Gastrocnemius medialis (tissue), 4 donors: ENCODE results near the gene TMEM51. TPM values are rescaled to one million over a fixed set of nuclear protein-coding genes. Genes with fewer than 3 reads are reported as not detected.

ENCODE experiments used
- ATAC-seq, 2 donors: fragments of 150-250 bp; one replicate each; pipeline ENCODE4 v1.9.1; 2016
- DNase-seq, 2 donors: peaks; one replicate each; pipeline ENCODE4 v3.0.0-alpha.2; 2019
- H3K27ac ChIP-seq, 4 donors: fragments of 200-600 bp; sonication (generic); 1 replicate in 1 of 4; 2 replicates in 3 of 4; pipeline ENCODE4 v1.5.1; 2016 to 2018; ENCODE audit warnings: mild to moderate bottlenecking in 2 of 4, moderate library complexity in 1 of 4
- H3K27me3 ChIP-seq, 3 donors: fragments of 200-600 bp; sonication (generic) in 2 of 3; 1 replicate in 1 of 3; 2 replicates in 2 of 3; pipeline versions ENCODE4 v1.5.1 to v1.6.0; 2016 to 2019; ENCODE audit warnings: mild to moderate bottlenecking in 1 of 3, moderate library complexity in 1 of 3
- H3K36me3 ChIP-seq, 2 donors: fragments of 200-600 bp; sonication (generic) in 1 of 2; one replicate each; pipeline ENCODE4 v1.5.1; 2017 to 2018
- H3K4me1 ChIP-seq, 2 donors: fragments of 200-600 bp; sonication (generic) in 1 of 2; one replicate each; pipeline ENCODE4 v1.5.1; 2016 to 2017; ENCODE audit warnings: mild to moderate bottlenecking in 2 of 2
- H3K4me3 ChIP-seq, 4 donors: fragments of 200-600 bp; sonication (generic) in 3 of 4; 1 replicate in 1 of 4; 2 replicates in 3 of 4; pipeline ENCODE4 v1.5.1; 2016 to 2019; ENCODE audit warnings: mild to moderate bottlenecking in 2 of 4
- H3K9me3 ChIP-seq, 3 donors: fragments of 200-600 bp; sonication (generic) in 2 of 3; 1 replicate in 1 of 3; 2 replicates in 2 of 3; pipeline ENCODE4 v1.5.1; 2016 to 2019
- CTCF ChIP-seq, 5 experiments: fragments of 450-650 bp in 3 of 5; fragments of 200-600 bp in 2 of 5; sonication (generic) in 2 of 5; IDR thresholded peaks in 4 of 5; conservative IDR thresholded peaks in 1 of 5; 1 replicate in 4 of 5; 2 replicates in 1 of 5; pipeline ENCODE4 v1.5.1; 2016 to 2019; ENCODE audit warnings: antibody characterized with exemption in 5 of 5, mild to moderate bottlenecking in 3 of 5, moderate library complexity in 3 of 5
- POLR2A ChIP-seq, 2 donors: fragments of 450-650 bp; IDR thresholded peaks; one replicate each; pipeline ENCODE4 v1.6.1; 2017; ENCODE audit warnings: antibody characterized with exemption in 2 of 2, mild to moderate bottlenecking in 2 of 2, moderate library complexity in 2 of 2
- in situ Hi-C, 4 donors: fragments of 200-750 bp; cut with MboI; loops; one replicate each; pipeline versions ENCODE4 v1.15.0 to v1.8.0; 2017; ENCODE audit warnings: low sequenced_read_pairs in 4 of 4
- intact Hi-C: fragments of 100-400 bp; cut with DNase I; formaldehyde crosslinking; loops from one replicate; pipeline ENCODE4 v1.15.1; 2023; ENCODE audit warnings: low total_unique reads
- total RNA-seq, 4 donors: library from RNA; depleted of rRNA; stranded (reverse); fragments of >200 nt; gene quantifications; one replicate each; pipeline versions ENCODE4 v1.1.0 to v1.2.3, GENCODE V29; 2016

The TMEM51 gene
- total RNA-seq, 4 donors from 2014 or later, result 0.73 to 2.7 (median 1.8) TPM; not detected in 1

- DNase-seq, result no peak
- Histone ChIP-seq H3K27ac (no peak overlapping the region), H3K9me3 (no peaks in the 10 kb centered on the region), H3K4me3 (no peak overlapping the region), H3K27me3 (peaks cover 7 to 29% (median 22%) of the 10 kb centered on the region in 3 donors), H3K4me1 (peaks cover 0 to 14% of the 10 kb centered on the region in 2 donors), H3K36me3 (no peaks in the 10 kb centered on the region)
- intact Hi-C loops (loop anchor here (2.0 to 10.0 kb wide), 2 partner anchors 121 to 153 kb away; no protein-coding TSS in a partner anchor), in situ Hi-C loops (loop anchor here in 2 of 4 donors (5.0 to 10.0 kb wide), 2 partner anchors 120 to 123 kb away; no protein-coding TSS in a partner anchor)
- no peak for TF ChIP-seq POLR2A (IDR thresholded peaks at IDR 0.05)
- no peak for TF ChIP-seq CTCF (IDR thresholded peaks at IDR 0.05 in 4 of 5, conservative IDR thresholded peaks at IDR 0.05 in 1 of 5)
- no peak for ATAC-seq
These were observed 1.7 kb upstream of the TMEM51 start for GRCh38 chr1:15151871-15152270.

GRCh38 chr1:15152318-15153183 lies 996 bp upstream of the TMEM51 start:
- in situ Hi-C loops, result loop anchor here in 2 of 4 donors (5.0 to 10.0 kb wide), 2 partner anchors 120 to 122 kb away; no protein-coding TSS in a partner anchor
- peak in 4 of 5 experiments; percentile 22 to 49 (median 36) for TF ChIP-seq CTCF (IDR thresholded peaks at IDR 0.05 in 4 of 5, conservative IDR thresholded peaks at IDR 0.05 in 1 of 5)
- TF ChIP-seq POLR2A (IDR thresholded peaks at IDR 0.05), result peak in 1 of 2 donors; percentile 35
- no peaks in the 10 kb centered on the region for H3K9me3 ChIP-seq
- peak overlapping the region; percentile 56 to 60 (median 58) for H3K4me3 ChIP-seq
- H3K27ac ChIP-seq, result peak overlapping the region; percentile 33 to 51 (median 40)
- DNase-seq (peak; percentile 21 to 31), ATAC-seq (peak in 1 of 2 donors; percentile 30)
- peaks cover 7 to 29% (median 22%) of the 10 kb centered on the region in 3 donors for H3K27me3 ChIP-seq
- H3K36me3 ChIP-seq, result no peaks in the 10 kb centered on the region
- peaks cover 0 to 14% of the 10 kb centered on the region in 2 donors for H3K4me1 ChIP-seq
- intact Hi-C loops, result loop anchor here (2.0 to 10.0 kb wide), 2 partner anchors 120 to 152 kb away; no protein-coding TSS in a partner anchor

- ATAC-seq, result no peak
- Histone ChIP-seq H3K36me3 (no peaks in the 10 kb centered on the region), H3K27ac (peak overlapping the region in 2 of 4 donors; percentile 43 to 51), H3K27me3 (peaks cover 7 to 29% (median 22%) of the 10 kb centered on the region in 3 donors), H3K4me3 (peak overlapping the region; percentile 56 to 60 (median 58)), H3K4me1 (peaks cover 0 to 14% of the 10 kb centered on the region in 2 donors), H3K9me3 (no peaks in the 10 kb centered on the region)
- in situ Hi-C loops (loop anchor here in 2 of 4 donors (5.0 to 10.0 kb wide), 2 partner anchors 118 to 121 kb away; no protein-coding TSS in a partner anchor), intact Hi-C loops (loop anchor here (2.0 to 10.0 kb wide), 2 partner anchors 119 to 151 kb away; no protein-coding TSS in a partner anchor)
- no peak for DNase-seq
- TF ChIP-seq CTCF (IDR thresholded peaks at IDR 0.05 in 4 of 5, conservative IDR thresholded peaks at IDR 0.05 in 1 of 5) (peak in 4 of 5 experiments; percentile 9 to 45 (median 39)), POLR2A (IDR thresholded peaks at IDR 0.05) (no peak)
These were observed 414 bp downstream of the TMEM51 start for GRCh38 chr1:15153842-15154479.

GRCh38 chr1:15154480-15155036 lies 1.0 kb downstream of the TMEM51 start:
- in situ Hi-C loops (loop anchor here in 2 of 4 donors (5.0 to 10.0 kb wide), 2 partner anchors 118 to 120 kb away; no protein-coding TSS in a partner anchor), intact Hi-C loops (loop anchor here (10.0 kb wide), 1 partner anchor 150 kb away; no protein-coding TSS in a partner anchor)
- Histone ChIP-seq H3K27me3 (peaks cover 7 to 26% (median 22%) of the 10 kb centered on the region in 3 donors), H3K4me1 (peaks cover 0 to 14% of the 10 kb centered on the region in 2 donors), H3K9me3 (no peaks in the 10 kb centered on the region), H3K4me3 (peak overlapping the region; percentile 56 to 60 (median 58)), H3K36me3 (no peaks in the 10 kb centered on the region), H3K27ac (peak overlapping the region in 2 of 4 donors; percentile 43 to 51)
- DNase-seq (no peak), ATAC-seq (no peak)
- TF ChIP-seq CTCF (IDR thresholded peaks at IDR 0.05 in 4 of 5, conservative IDR thresholded peaks at IDR 0.05 in 1 of 5) (no peak), POLR2A (IDR thresholded peaks at IDR 0.05) (no peak)
